Panc1 (cell line): ENCODE results near the gene TNFRSF11A. TPM values are rescaled to one million over a fixed set of nuclear protein-coding genes. Genes with fewer than 3 reads are reported as not detected.

Source experiments
- ATAC-seq: fragments of 200-7000 bp; cut with Tn5 transposase; 2 replicates; pipeline ENCODE4 v1.9.1; 2020; ENCODE audit warnings: mild to moderate bottlenecking, moderate library complexity
- BruUV-seq: library from RNA; stranded (reverse); fragments of 400-500 nt; replicated peaks from 2 replicates; lab custom pipeline; 2021; lab: Mats Ljungman, UMichigan
- CTCF ChIA-PET: fragments of 300-600 bp; sonication (Branson Sonifier 250); formaldehyde crosslinking; loops from one replicate; lab custom pipeline; 2022; ENCODE audit warnings: antibody characterized with exemption; lab: Charles Lee
- POLR2A ChIA-PET: fragments of 300-600 bp; sonication (Branson Sonifier 250); formaldehyde crosslinking; loops from one replicate; lab custom pipeline; 2022; ENCODE audit warnings: antibody characterized with exemption; lab: Charles Lee
- DNase-seq: peaks from one replicate; pipeline ENCODE4 v3.0.0-alpha.2; 2010; ENCODE audit warnings: low read depth, low spot score
- H3K27ac ChIP-seq: 2 replicates; pipeline ENCODE4 v1.5.1; 2011; ENCODE audit warnings: mild to moderate bottlenecking, low read length, inconsistent platforms
- H3K27me3 ChIP-seq: fragments of 200-500 bp; sonication (Bioruptor generic); 2 replicates; pipeline ENCODE4 v1.6.0; 2014; ENCODE audit warnings: low read length, inconsistent platforms; ENCODE audit not compliant: control insufficient read depth, insufficient read depth
- H3K36me3 ChIP-seq: fragments of 200-500 bp; sonication (Bioruptor generic); 2 replicates; pipeline ENCODE4 v1.5.1; 2014; ENCODE audit warnings: inconsistent platforms, mild to moderate bottlenecking, low read length, moderate library complexity; ENCODE audit not compliant: control insufficient read depth, insufficient read depth
- H3K4me1 ChIP-seq: 2 replicates; pipeline ENCODE4 v1.5.1; 2011; ENCODE audit warnings: inconsistent platforms, mild to moderate bottlenecking, low read length, moderate library complexity; ENCODE audit not compliant: control insufficient read depth, insufficient read depth
- H3K4me3 ChIP-seq, 2 experiments: 2 replicates each; pipeline ENCODE4 v1.5.1; 2011 to 2012; ENCODE audit warnings: low read depth in 2 of 2, low read length in 2 of 2, mild to moderate bottlenecking in 2 of 2, inconsistent platforms in 1 of 2, moderate library complexity in 1 of 2
- H3K9me3 ChIP-seq: fragments of 200-500 bp; sonication (Bioruptor generic); 2 replicates; pipeline ENCODE4 v1.5.1; 2014; ENCODE audit warnings: low read depth, mild to moderate bottlenecking, inconsistent platforms, low read length, moderate library complexity; ENCODE audit not compliant: control insufficient read depth, insufficient read depth
- POLR2AphosphoS5 ChIP-seq: IDR thresholded peaks from 2 replicates; pipeline ENCODE4 v1.6.1; 2012; ENCODE audit warnings: mild to moderate bottlenecking, low read depth, low read length, moderate library complexity
- REST ChIP-seq, 2 experiments: IDR thresholded peaks; 2 replicates each; pipeline ENCODE4 v1.6.1; 2011 to 2012; ENCODE audit warnings: low read depth in 2 of 2, control low read depth in 1 of 2, low read length in 1 of 2, mild to moderate bottlenecking in 1 of 2, moderate library complexity in 1 of 2; ENCODE audit not compliant: insufficient read depth in 1 of 2
- SIN3A ChIP-seq: IDR thresholded peaks from 2 replicates; pipeline ENCODE4 v1.6.1; 2012; ENCODE audit warnings: low read depth, mild to moderate bottlenecking, low read length, moderate library complexity, borderline replicate concordance; ENCODE audit not compliant: insufficient read depth
- TCF7L2 ChIP-seq: IDR thresholded peaks from 2 replicates; pipeline ENCODE4 v1.6.1; 2011; ENCODE audit warnings: mild to moderate bottlenecking, low read depth, low read length, inconsistent platforms
- in situ Hi-C: cut with HindIII; loops from 2 replicates; pipeline ENCODE4 v1.10.0; 2016; ENCODE audit warnings: low sequenced_read_pairs, low pct_unique_long_range_greater_than_20kb
- intact Hi-C: fragments of 100-400 bp; cut with micrococcal nuclease; formaldehyde crosslinking; loops from one replicate; pipeline ENCODE4 v1.10.0; 2022; ENCODE audit not compliant: unreplicated experiment
- total RNA-seq: library from RNA; stranded (reverse); gene quantifications from one replicate; pipeline ENCODE4 v1.2.1, GENCODE V29; 2021; ENCODE audit not compliant: unreplicated experiment
- TF ChIP-seq, protein P1 (sequence below): fragments of 450-650 bp; IDR thresholded peaks from 2 replicates; pipeline ENCODE4 v1.5.1; 2017; ENCODE audit warnings: mild to moderate bottlenecking

Gene TNFRSF11A
- total RNA-seq, 1 experiment from 2014 or later = 14.1 TPM

DNA sequence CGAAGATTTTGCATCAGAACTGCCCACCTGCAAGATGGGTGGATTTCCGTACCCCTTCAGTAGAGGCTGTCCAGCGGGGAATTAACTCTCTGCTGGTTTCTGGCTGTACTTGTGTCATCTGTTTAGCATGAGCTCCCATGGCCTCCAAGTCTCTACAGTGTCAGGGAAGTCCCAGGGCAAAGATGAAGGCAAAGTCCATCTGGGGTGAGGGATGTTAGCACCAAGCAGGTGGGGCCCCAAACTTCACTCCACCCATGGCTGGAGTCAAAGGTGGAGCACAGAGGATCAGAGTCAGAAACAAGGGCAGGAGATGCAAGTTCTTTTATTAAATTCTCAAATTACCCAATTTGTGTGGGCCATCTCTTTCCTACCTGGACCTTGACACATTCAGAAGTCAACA, 78.0 kb downstream of the TNFRSF11A start:
- TF ChIP-seq REST (IDR thresholded peaks at IDR 0.05; ENCODE audit: insufficient read depth in 1 of 2, low read depth in 2 of 2, low read length in 1 of 2) (no peak), POLR2AphosphoS5 (no peak), TCF7L2 (no peak), SIN3A (no peak)
- TF ChIP-seq, protein P1, sequence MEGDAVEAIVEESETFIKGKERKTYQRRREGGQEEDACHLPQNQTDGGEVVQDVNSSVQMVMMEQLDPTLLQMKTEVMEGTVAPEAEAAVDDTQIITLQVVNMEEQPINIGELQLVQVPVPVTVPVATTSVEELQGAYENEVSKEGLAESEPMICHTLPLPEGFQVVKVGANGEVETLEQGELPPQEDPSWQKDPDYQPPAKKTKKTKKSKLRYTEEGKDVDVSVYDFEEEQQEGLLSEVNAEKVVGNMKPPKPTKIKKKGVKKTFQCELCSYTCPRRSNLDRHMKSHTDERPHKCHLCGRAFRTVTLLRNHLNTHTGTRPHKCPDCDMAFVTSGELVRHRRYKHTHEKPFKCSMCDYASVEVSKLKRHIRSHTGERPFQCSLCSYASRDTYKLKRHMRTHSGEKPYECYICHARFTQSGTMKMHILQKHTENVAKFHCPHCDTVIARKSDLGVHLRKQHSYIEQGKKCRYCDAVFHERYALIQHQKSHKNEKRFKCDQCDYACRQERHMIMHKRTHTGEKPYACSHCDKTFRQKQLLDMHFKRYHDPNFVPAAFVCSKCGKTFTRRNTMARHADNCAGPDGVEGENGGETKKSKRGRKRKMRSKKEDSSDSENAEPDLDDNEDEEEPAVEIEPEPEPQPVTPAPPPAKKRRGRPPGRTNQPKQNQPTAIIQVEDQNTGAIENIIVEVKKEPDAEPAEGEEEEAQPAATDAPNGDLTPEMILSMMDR = no peak
- Histone ChIP-seq H3K27ac (no peak overlapping the region), H3K27me3 (no peaks in the 10 kb centered on the region), H3K9me3 (no peaks in the 10 kb centered on the region), H3K4me1 (peaks cover 2% of the 10 kb centered on the region; the same call in 1 of the 2 replicates), H3K36me3 (no peaks in the 10 kb centered on the region), H3K4me3 (no peak overlapping the region)
- intact Hi-C loops (no loop called here), in situ Hi-C loops (no loop called here)
- DNase-seq = no peak
- ATAC-seq = no peak
- ChIA-PET CTCF (no interaction called here), POLR2A (no interaction called here)
- no TSS peak for BruUV-seq

GRCh38 chr18:62404881-62405280, 79.8 kb downstream of the TNFRSF11A start:
- H3K36me3 ChIP-seq = no peaks in the 10 kb centered on the region
- no peak overlapping the region for H3K27ac ChIP-seq
- no peaks in the 10 kb centered on the region for H3K27me3 ChIP-seq
- intact Hi-C loops = no loop called here
- BruUV-seq = no TSS peak
- in situ Hi-C loops = no loop called here
- no peaks in the 10 kb centered on the region for H3K9me3 ChIP-seq
- CTCF ChIA-PET = no interaction called here
- no peaks in the 10 kb centered on the region for H3K4me1 ChIP-seq
- DNase-seq (no peak), ATAC-seq (no peak)
- no peak overlapping the region for H3K4me3 ChIP-seq
- POLR2A ChIA-PET = no interaction called here
- TF ChIP-seq, protein P1 = no peak
- TF ChIP-seq REST (IDR thresholded peaks at IDR 0.05; ENCODE audit: insufficient read depth in 1 of 2, low read depth in 2 of 2, low read length in 1 of 2) (no peak), TCF7L2 (no peak), POLR2AphosphoS5 (no peak), SIN3A (no peak)
